KMS-11 (cell line): ENCODE results near the gene ANTKMT.

Experiments used
- H2AFZ ChIP-seq: fragments of 200-600 bp; sonication (generic); 2 replicates; pipeline ENCODE4 v1.6.1; 2016; ENCODE audit warnings: antibody characterized with exemption, mixed run types, low read depth
- H3K27ac ChIP-seq: fragments of 200-600 bp; sonication (generic); 2 replicates; pipeline ENCODE4 v1.6.1; 2016; ENCODE audit warnings: mild to moderate bottlenecking, mixed run types
- H3K27me3 ChIP-seq: fragments of 200-600 bp; sonication (generic); 2 replicates; pipeline ENCODE4 v1.6.1; 2017; ENCODE audit warnings: mild to moderate bottlenecking, low read depth, mixed run types, moderate library complexity; ENCODE audit not compliant: insufficient read depth
- H3K36me3 ChIP-seq: fragments of 200-600 bp; sonication (generic); 2 replicates; pipeline ENCODE4 v1.6.1; 2017; ENCODE audit warnings: mild to moderate bottlenecking, mixed run types; ENCODE audit not compliant: insufficient read depth
- H3K4me1 ChIP-seq: fragments of 200-600 bp; sonication (generic); 2 replicates; pipeline ENCODE4 v1.6.1; 2016; ENCODE audit warnings: mild to moderate bottlenecking, low read depth, mixed run types; ENCODE audit not compliant: poor library complexity, severe bottlenecking
- H3K4me2 ChIP-seq: fragments of 200-600 bp; sonication (generic); 2 replicates; pipeline ENCODE4 v1.7.0; 2016; ENCODE audit warnings: mild to moderate bottlenecking, mixed run types
- H3K4me3 ChIP-seq: fragments of 200-600 bp; sonication (generic); IDR thresholded peaks from 2 replicates; pipeline ENCODE4 v1.6.1; 2017; ENCODE audit warnings: low read depth, low read length, mixed read lengths; ENCODE audit not compliant: insufficient read depth
- H3K79me2 ChIP-seq: fragments of 200-600 bp; sonication (generic); 2 replicates; pipeline ENCODE4 v1.6.1; 2016; ENCODE audit warnings: low read depth, mixed run types; ENCODE audit not compliant: insufficient read depth
- H3K9ac ChIP-seq: fragments of 200-600 bp; sonication (generic); 2 replicates; pipeline ENCODE4 v1.6.1; 2016; ENCODE audit warnings: mild to moderate bottlenecking, mixed run types
- H4K20me1 ChIP-seq: fragments of 200-600 bp; sonication (generic); 2 replicates; pipeline ENCODE4 v1.6.1; 2016; ENCODE audit warnings: mild to moderate bottlenecking, mixed run types; ENCODE audit not compliant: insufficient read depth
- CTCF ChIP-seq: fragments of 200-600 bp; sonication (generic); conservative IDR thresholded peaks from 2 replicates; pipeline ENCODE4 v1.6.1; 2017; ENCODE audit warnings: low read depth, mild to moderate bottlenecking, antibody characterized with exemption, low read length, moderate library complexity, mixed read lengths

The ANTKMT gene

GRCh38 chr16:764848-765487, 44.0 kb downstream of the ANTKMT start:
- Histone ChIP-seq H4K20me1 (no peaks in the 10 kb centered on the region), H3K4me2 (no peak overlapping the region), H3K36me3 (no peaks in the 10 kb centered on the region), H3K27ac (no peak overlapping the region), H2AFZ (no peak overlapping the region), H3K4me3 (no peak overlapping the region), H3K9ac (no peak overlapping the region), H3K4me1 (no peaks in the 10 kb centered on the region), H3K27me3 (peaks cover 73% of the 10 kb centered on the region), H3K79me2 (no peaks in the 10 kb centered on the region)
- no peak for TF ChIP-seq CTCF

- Histone ChIP-seq H3K27me3 (peaks cover 71% of the 10 kb centered on the region), H3K27ac (no peak overlapping the region), H3K4me1 (no peaks in the 10 kb centered on the region), H3K9ac (no peak overlapping the region), H2AFZ (no peak overlapping the region), H3K36me3 (no peaks in the 10 kb centered on the region), H3K4me3 (no peak overlapping the region), H3K4me2 (no peak overlapping the region), H3K79me2 (no peaks in the 10 kb centered on the region), H4K20me1 (no peaks in the 10 kb centered on the region)
- no peak for TF ChIP-seq CTCF
These were observed 44.5 kb downstream of the ANTKMT start for GRCh38 chr16:765488-765865.

- H3K27me3 ChIP-seq, result peaks cover 69% of the 10 kb centered on the region
- no peak overlapping the region for H3K9ac ChIP-seq
- no peak overlapping the region for H3K4me3 ChIP-seq
- H3K4me2 ChIP-seq, result no peak overlapping the region
- H3K79me2 ChIP-seq, result no peaks in the 10 kb centered on the region
- no peaks in the 10 kb centered on the region for H3K4me1 ChIP-seq
- H3K27ac ChIP-seq, result no peak overlapping the region
- H3K36me3 ChIP-seq, result no peaks in the 10 kb centered on the region
- H2AFZ ChIP-seq, result no peak overlapping the region
- no peaks in the 10 kb centered on the region for H4K20me1 ChIP-seq
- no peak for TF ChIP-seq CTCF
These were observed 45.3 kb downstream of the ANTKMT start for GRCh38 chr16:766008-766819.

- Histone ChIP-seq H2AFZ (no peak overlapping the region), H3K36me3 (no peaks in the 10 kb centered on the region), H3K27me3 (peaks cover 69% of the 10 kb centered on the region), H3K79me2 (no peaks in the 10 kb centered on the region), H3K4me2 (no peak overlapping the region), H3K9ac (no peak overlapping the region), H3K4me1 (no peaks in the 10 kb centered on the region), H4K20me1 (no peaks in the 10 kb centered on the region), H3K4me3 (no peak overlapping the region), H3K27ac (no peak overlapping the region)
- no peak for TF ChIP-seq CTCF
These were observed 46.1 kb downstream of the ANTKMT start for GRCh38 chr16:766820-767640.
